ENCODE measurements around the gene SULT1A1. TPM values are rescaled to one million over a fixed set of nuclear protein-coding genes. Genes with fewer than 3 reads are reported as not detected.

SULT1A1 gene
- total and polyA plus RNA-seq, 2 of the 8 experiments (the other 6 are each of a cell fraction or from before 2014, with no cell fraction given), result 2.1 to 4.0 TPM

- H3K27ac ChIP-seq (ENCODE audit: low read depth, low read length), result no peak overlapping the region
- no peak overlapping the region for H3K14ac ChIP-seq (ENCODE audit: insufficient read length)
Measured at GRCh38 chr16:28572696-28573510, 36.9 kb downstream of the SULT1A1 start.

More at GRCh38 chr16:28572696-28573510, 36.9 kb downstream of the SULT1A1 start:
- no peak overlapping the region for H2BK120ac ChIP-seq (replicated peaks; ENCODE audit: low read depth, low read length)
- no peak overlapping the region for H3K56ac ChIP-seq (replicated peaks; ENCODE audit: insufficient read length, low read depth, low read length)
- H3K23me2 ChIP-seq (ENCODE audit: low read depth, low read length), result no peaks in the 10 kb centered on the region
- H3K79me1 ChIP-seq (ENCODE audit: low read depth, low read length), result 0 out of 2 replicates have a peak, but pooled peaks cover 2% of the 10 kb centered on the region
- no peak overlapping the region for H3K4me2 ChIP-seq (ENCODE audit: insufficient read depth in 1 of 2, low read depth in 2 of 2, low read length in 2 of 2)
- no peaks in the 10 kb centered on the region for H3K79me2 ChIP-seq (ENCODE audit: control insufficient read depth in 1 of 2, insufficient read depth in 2 of 2, low read length in 2 of 2)
- no peak for FAIRE-seq
- peak overlapping the region in 1 of 4 experiments; percentile 54; a peak in 1 of 7 replicates for H3K9ac ChIP-seq (replicated peaks in 1 of 4; ENCODE audit: extremely low read depth in 1 of 4, low read depth in 3 of 4, low read length in 3 of 4)
- peaks cover 7 to 15% (median 8%) of the 10 kb centered on the region in 4 experiments for H3K4me1 ChIP-seq (replicated peaks in 1 of 4; ENCODE audit: control insufficient read depth in 3 of 4, insufficient read depth in 4 of 4, low read length in 3 of 4)
- H3K27me3 ChIP-seq (replicated peaks in 1 of 4; ENCODE audit: control insufficient read depth in 3 of 4, extremely low read depth in 1 of 4, insufficient read depth in 3 of 4, low read length in 3 of 4), result no peaks in the 10 kb centered on the region; a peak in 1 of 7 replicates
- H2AK5ac ChIP-seq (ENCODE audit: low read depth, low read length), result no peak overlapping the region
- 0 out of 2 replicates have a peak overlapping the region, but pooled peaks have one; percentile 29 for H2BK15ac ChIP-seq (ENCODE audit: low read length)
- 0 out of 2 replicates have a peak overlapping the region, but pooled peaks have one; percentile 27 for H2BK12ac ChIP-seq (ENCODE audit: low read depth, low read length)
- H4K20me1 ChIP-seq (replicated peaks in 1 of 2; ENCODE audit: control insufficient read depth in 1 of 2, insufficient read depth in 2 of 2, low read length in 2 of 2), result peaks cover 0 to 2% of the 10 kb centered on the region in 2 experiments
- no peaks in the 10 kb centered on the region for H3K36me3 ChIP-seq (ENCODE audit: control insufficient read depth in 2 of 4, insufficient read depth in 4 of 4, low read length in 3 of 4)
- ChIA-PET CTCF (ENCODE audit: partially characterized antibody) (interaction anchor here (0.9 to 2.0 kb wide), 5 partner anchors 10 to 405 kb away, joined by 3 to 5 read pairs (median 3); no protein-coding TSS in a partner anchor), POLR2A (ENCODE audit: partially characterized antibody) (interaction anchor here (1.0 to 1.1 kb wide), 3 partner anchors 14 to 18 kb away, joined by 3 to 5 read pairs (median 4); no protein-coding TSS in a partner anchor)
- no peak overlapping the region for H3K4ac ChIP-seq (replicated peaks; ENCODE audit: insufficient read length, low read depth, low read length)
- no peak overlapping the region for H3K4me3 ChIP-seq (ENCODE audit: extremely low read depth in 1 of 4, insufficient read depth in 2 of 4, low read depth in 3 of 4, low read length in 4 of 4)
- 0 out of 2 replicates have a peak overlapping the region, but pooled peaks have one; percentile 32 for H3K18ac ChIP-seq (ENCODE audit: extremely low read depth, low read length)
- no peak overlapping the region for H2BK20ac ChIP-seq (ENCODE audit: low read length)
- DNase-seq (ENCODE audit: low read depth in 1 of 2, low spot score in 2 of 2), result no peak
- H3K23ac ChIP-seq (ENCODE audit: insufficient read length), result no peak overlapping the region
- H2BK5ac ChIP-seq (ENCODE audit: low read depth, low read length), result no peak overlapping the region
- no peak overlapping the region for H2AFZ ChIP-seq (ENCODE audit: low read length)
- H3K9me3 ChIP-seq (ENCODE audit: insufficient read depth in 2 of 2, low read depth in 1 of 2, low read length in 1 of 2), result peaks cover 0 to under 1% of the 10 kb centered on the region in 2 experiments; a peak in 1 of 4 replicates
- no peak overlapping the region for H4K91ac ChIP-seq (replicated peaks; ENCODE audit: insufficient read length, low read length)
- no peak overlapping the region for H4K5ac ChIP-seq (ENCODE audit: insufficient read length, low read depth, low read length)
- no peak for TF ChIP-seq SP2 (IDR thresholded peaks at IDR 0.05; ENCODE audit: low read length)
- peak; percentile 58; the same call in 1 of the 2 replicates for TF ChIP-seq MAX (IDR thresholded peaks at IDR 0.05)
- no peak for TF ChIP-seq CTBP2 (IDR thresholded peaks at IDR 0.05; ENCODE audit: borderline replicate concordance, insufficient read depth, insufficient read length, low read length)
- 0 out of 2 replicates have a peak, but pooled peaks have one; percentile 43 for TF ChIP-seq TEAD4 (IDR thresholded peaks at IDR 0.05; ENCODE audit: low read depth, low read length)
- no peak for TF ChIP-seq BRCA1 (IDR thresholded peaks at IDR 0.05; ENCODE audit: low read depth, low read length)
- no peak for TF ChIP-seq BACH1 (IDR thresholded peaks at IDR 0.05; ENCODE audit: low read length)
- WGBS, 2 experiments (ENCODE audit: extremely low coverage in 1 of 2, insufficient coverage in 1 of 2, insufficient read length in 1 of 2, insufficient replicate concordance in 2 of 2, low coverage in 1 of 2, low lambda C conversion rate in 2 of 2, missing lambda C conversion rate in 1 of 2), result 76% methylated on average over 15 of the region's 15 CpGs; no CpG with 5 or more reads in 1 of the 2 experiments
- peak overlapping the region; percentile 81; the same call in 1 of the 2 replicates for H4K8ac ChIP-seq (ENCODE audit: extremely low read depth, insufficient read depth, low read length)

Data from H1 (cell line).